HG03175 (cell line): ENCODE data around the gene DEK.
A peak's percentile ranks its signal among the peaks of the same experiment; 100 is the strongest.
"Not testable (repeated sequence)": the region's sequence is repeated elsewhere in the genome, so short reads cannot be mapped to it uniquely, and the experiment has no call there.

Source experiments
- ATAC-seq: cut with Tn5 transposase; IDR thresholded peaks from one replicate; pipeline ENCODE4 v1.9.1; 2021; ENCODE audit warnings: mild to moderate bottlenecking, moderate library complexity; ENCODE audit not compliant: unreplicated experiment

The DEK gene

GRCh38 chr6:18264219-18264922 is at the start of gene DEK:
TSS of gene DEK (minus strand) at chr6:18264530. CDS start at chr6:18263987, 543 bp downstream.
- peak; percentile 32 for ATAC-seq

- ATAC-seq: no peak
These were observed 48.0 kb upstream of the DEK start for GRCh38 chr6:18312368-18312767.

GRCh38 chr6:18310010-18310409 is 45.7 kb upstream of the DEK start:
- ATAC-seq: not testable (repeated sequence)

GRCh38 chr6:18309046-18309445 is 44.7 kb upstream of the DEK start:
- ATAC-seq: no peak

- no peak for ATAC-seq
These were observed 43.9 kb upstream of the DEK start for GRCh38 chr6:18308070-18308735.

- no peak for ATAC-seq
These were observed 42.6 kb upstream of the DEK start for GRCh38 chr6:18306977-18307376.

- no peak for ATAC-seq
These were observed 38.5 kb upstream of the DEK start for GRCh38 chr6:18302561-18303439.

- no peak for ATAC-seq
These were observed 29.0 kb upstream of the DEK start for GRCh38 chr6:18293076-18293904.

GRCh38 chr6:18289283-18289682 is 25.0 kb upstream of the DEK start:
- ATAC-seq: no peak

GRCh38 chr6:18284261-18284660 is 19.9 kb upstream of the DEK start:
- no peak for ATAC-seq

- no peak for ATAC-seq
These were observed 17.2 kb upstream of the DEK start for GRCh38 chr6:18281564-18281963.

- no peak for ATAC-seq
These were observed 15.8 kb upstream of the DEK start for GRCh38 chr6:18280084-18280483.

GRCh38 chr6:18279422-18279821 is 15.1 kb upstream of the DEK start:
- ATAC-seq: no peak

GRCh38 chr6:18277237-18278006 is 13.1 kb upstream of the DEK start:
- no peak for ATAC-seq

GRCh38 chr6:18276610-18277236 is 12.4 kb upstream of the DEK start:
- ATAC-seq: no peak

GRCh38 chr6:18270216-18270615 is 5.9 kb upstream of the DEK start:
- no peak for ATAC-seq

GRCh38 chr6:18269717-18270116 is 5.4 kb upstream of the DEK start:
- ATAC-seq: no peak

- peak; percentile 31 for ATAC-seq
These were observed 4.9 kb upstream of the DEK start for GRCh38 chr6:18269253-18269652.

- no peak for ATAC-seq
These were observed 3.7 kb upstream of the DEK start for GRCh38 chr6:18268066-18268465.

GRCh38 chr6:18266523-18266912 is 2.2 kb upstream of the DEK start:
- ATAC-seq: no peak
